HG03442 (cell line): ENCODE results near the gene VPS35.
A peak's percentile ranks its signal among the peaks of the same experiment; 100 is the strongest.

Experiments
- ATAC-seq: cut with Tn5 transposase; IDR thresholded peaks from one replicate; pipeline ENCODE4 v1.9.1; 2021; ENCODE audit warnings: mild to moderate bottlenecking, moderate library complexity; ENCODE audit not compliant: unreplicated experiment

Gene VPS35

DNA sequence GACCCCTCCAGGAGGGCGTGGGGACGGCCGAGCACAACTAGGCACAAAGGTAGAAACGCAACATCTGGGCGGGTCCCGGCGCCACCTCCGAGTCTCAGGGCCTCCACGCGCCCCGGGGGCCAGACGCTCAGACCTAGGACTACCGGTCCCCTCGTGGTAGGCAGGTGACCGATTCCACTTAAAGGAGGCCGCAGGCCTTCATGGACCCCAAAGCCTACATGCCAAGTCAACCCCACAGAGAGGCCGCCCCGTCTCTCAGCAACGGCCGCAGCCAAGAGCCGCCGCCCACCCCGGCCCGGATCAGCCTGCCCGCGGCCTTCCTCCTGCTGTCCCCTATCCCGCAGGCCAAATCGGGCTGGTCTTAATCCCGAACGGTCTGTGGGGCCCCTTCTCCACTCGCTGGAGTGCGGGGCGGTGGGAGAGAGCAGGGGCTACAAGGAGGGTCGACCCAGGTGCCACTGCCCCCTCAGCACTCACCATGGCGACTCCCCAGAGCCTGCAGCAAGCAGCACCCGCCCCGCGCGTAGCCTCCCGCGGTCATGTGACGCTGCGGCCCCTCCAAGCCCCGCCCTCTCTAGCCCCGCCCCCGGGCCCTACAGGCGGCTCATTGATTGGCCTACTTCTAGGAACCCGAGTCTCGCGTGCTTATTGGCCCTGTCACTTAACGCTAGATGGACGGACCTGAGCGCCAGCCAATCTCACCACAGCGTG is at the start of gene VPS35:
Gene VPS35, minus strand, starts transcription at position 525 of the 711 bp plus-strand sequence. Its CDS starts 45 bp downstream, at position 480.
- peak; percentile 80 for ATAC-seq

DNA sequence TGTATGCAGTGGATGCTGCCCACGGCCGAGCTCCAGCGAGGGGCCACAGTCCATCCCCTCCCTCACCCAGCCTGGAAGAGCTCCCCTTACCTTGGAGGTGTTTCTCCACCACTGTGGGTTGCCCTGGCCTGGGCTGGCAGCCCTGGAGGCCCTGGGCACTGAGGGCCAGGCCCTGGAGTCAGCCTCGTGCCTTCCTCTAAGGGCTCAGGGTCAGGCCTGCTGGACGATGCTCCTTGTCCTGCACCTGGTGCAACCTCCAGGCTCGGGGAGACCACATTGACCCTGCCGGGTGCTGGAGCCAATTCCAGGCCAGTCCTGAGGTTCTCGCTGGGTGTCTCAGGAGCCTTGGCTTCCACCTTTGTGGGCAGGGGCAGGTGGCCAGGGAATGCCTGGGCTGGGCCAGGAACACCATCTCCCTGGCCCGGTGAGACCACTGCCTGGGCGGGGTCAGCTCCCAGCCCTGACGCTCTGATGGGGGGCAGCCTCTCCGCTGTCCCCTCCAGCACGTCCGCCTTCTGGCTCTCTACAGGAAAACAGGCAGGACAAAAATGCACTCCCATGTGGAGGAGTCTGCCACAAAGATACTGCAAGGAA is 48.7 kb upstream of the VPS35 start:
- no peak for ATAC-seq

GRCh38 chr16:46736695-46737094 is 47.7 kb upstream of the VPS35 start:
- no peak for ATAC-seq

GRCh38 chr16:46733319-46733830 is 44.4 kb upstream of the VPS35 start:
- no peak for ATAC-seq

- no peak for ATAC-seq
These were observed 43.6 kb upstream of the VPS35 start for GRCh38 chr16:46732561-46732960.

GRCh38 chr16:46731691-46732555 is 42.9 kb upstream of the VPS35 start:
- ATAC-seq: no peak

DNA sequence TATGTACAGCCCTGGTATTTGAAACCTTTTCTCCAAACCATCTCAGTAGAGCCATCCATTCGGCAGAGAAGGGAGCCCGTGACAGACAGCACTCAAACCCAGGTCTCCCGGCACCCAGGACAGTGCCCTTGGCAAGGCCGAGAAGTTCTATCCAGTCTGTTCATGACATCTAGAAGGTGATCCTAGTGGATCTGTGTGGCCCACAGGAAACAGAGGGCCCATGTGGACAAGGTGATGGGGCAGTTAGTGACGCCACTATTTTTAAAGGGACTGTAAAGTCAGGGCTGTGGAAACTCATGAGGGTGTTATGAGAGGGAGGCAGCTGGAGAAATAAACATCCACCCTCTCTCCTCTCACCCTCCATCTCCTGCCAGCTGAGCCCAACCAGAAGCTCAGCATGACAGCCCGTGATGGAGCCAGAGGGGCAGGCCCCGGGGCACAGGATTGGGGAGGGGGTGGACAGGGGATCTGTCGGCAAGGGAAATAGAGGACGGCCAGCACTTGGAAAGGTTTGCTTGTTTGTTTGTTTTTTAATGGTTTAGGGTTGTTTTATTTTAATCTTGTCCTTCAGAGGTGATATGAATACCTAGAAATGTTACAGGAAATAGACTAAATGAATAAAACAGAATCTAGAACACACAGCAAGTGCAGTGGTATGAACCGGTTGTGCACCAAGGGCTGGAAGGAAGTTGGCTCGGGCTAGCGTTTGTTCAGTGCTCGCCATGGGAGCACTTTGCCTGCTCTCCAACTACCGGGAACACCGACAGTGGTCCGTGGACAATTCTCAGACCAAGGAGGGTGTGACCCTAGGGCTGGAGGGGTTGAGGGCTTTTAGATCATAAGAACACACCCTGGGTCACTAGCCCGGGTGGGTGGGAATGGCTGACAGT is 42.1 kb upstream of the VPS35 start:
- ATAC-seq: no peak

- no peak for ATAC-seq
These were observed 41.1 kb upstream of the VPS35 start for GRCh38 chr16:46730126-46730525.

DNA sequence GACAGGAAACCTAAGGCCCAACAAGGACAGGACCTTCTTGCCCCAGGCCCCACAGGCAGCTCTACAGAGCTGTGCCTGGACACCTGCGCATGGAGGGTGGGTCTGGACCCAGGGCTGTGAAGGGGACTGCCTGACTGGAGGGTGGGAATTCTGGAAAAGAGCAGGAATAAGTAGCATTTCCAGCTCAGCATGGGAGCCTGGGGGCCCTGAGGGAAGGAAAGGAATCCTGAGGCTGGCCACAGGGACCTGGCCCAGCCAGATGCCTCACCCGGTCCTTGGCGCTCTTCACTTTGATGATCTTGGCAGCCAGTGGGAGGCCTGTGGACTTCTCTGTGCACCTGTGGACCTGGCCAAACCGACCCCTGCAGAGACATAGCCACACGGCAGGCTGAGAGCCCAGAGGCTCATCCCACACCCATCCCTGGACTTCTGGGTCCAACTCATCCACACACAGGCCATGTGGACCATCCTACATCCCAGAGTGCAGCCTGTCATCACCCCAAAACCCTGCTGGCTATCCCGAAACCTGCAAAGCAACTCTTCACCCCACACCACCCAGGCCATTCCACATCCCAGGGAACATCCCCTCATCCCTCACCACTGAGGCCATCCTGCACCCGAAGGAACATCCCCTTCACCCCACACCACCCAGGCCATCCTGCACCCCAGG is 40.5 kb upstream of the VPS35 start:
- ATAC-seq: no peak

GRCh38 chr16:46728806-46729205 is 39.8 kb upstream of the VPS35 start:
- ATAC-seq: no peak

- no peak for ATAC-seq
These were observed 38.7 kb upstream of the VPS35 start for GRCh38 chr16:46727630-46728029.

DNA sequence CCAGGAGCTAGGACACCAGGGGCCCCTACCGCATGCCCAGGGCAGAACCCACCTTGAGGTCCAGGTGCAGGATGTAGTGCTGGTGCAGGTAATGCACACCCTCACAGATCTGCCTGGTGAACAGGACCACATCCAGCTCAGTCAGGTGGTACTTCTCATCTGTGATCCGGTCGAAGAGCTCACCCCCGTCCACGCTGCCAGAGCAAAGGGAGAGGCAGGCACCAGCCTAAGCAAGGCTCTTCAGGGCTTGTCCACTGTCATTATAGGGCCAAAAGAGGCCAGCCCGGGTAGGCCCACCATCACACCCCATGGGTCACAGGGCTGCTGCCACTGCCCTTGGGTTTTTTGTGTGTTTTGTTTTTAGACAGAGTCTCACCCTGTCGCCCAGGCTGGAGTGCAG is 38.2 kb upstream of the VPS35 start:
- no peak for ATAC-seq

DNA sequence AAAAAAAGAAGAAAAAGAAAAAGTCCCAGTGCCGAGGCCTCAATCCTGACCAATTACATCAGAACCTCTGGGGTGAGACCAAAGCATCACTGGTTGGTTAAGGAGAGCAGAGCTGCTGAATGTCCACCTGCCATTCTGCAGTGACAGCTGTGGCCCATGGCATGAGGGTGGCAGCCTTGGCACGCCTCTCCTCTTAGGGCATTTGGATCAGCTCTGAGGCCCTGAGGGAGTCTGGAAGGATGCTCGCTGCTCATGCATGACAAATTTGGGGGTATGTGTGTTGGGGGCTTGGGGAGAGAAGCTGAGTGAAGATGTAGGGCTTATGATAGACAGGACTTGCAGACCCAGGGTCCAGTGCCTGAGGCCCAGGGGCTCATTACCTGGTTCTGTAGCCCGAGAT is 32.9 kb upstream of the VPS35 start:
- no peak for ATAC-seq

DNA sequence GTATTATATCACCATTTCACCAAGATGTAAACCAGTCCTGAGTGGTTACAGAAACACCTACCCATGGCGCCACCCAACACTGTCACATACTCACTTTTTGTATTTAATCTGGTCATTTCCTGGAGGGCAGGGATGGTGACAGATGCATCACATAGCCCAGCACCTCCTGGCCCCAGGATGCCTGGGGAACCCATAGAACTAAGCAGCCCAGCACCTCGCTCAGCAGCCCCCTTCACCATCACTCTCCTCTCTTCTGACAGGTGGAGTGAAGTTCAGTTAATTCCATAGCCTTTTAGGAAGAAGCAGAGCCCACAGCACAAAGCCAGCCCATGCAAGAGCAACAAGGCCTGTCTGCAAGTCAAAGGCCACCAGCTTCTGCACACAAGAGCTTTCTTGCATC is 31.6 kb upstream of the VPS35 start:
- ATAC-seq: no peak

DNA sequence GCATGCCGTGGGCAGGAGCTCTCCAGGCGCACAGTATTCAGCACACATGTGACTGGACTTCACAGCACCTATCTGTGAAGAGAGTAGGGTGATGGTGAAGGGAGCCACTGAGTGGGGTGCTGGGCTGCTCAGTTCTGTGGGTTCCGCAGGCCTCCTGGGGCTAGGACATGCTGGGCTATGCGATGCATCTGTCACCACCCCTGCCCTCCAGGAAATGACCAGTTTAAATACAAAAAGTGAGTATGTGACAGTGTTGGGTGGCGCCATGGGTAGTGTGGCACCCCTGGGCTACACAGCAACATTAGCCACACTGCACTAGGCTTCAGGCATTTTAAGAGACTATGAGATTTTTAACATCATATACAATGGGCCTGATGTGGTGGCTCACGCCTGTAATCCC is 30.6 kb upstream of the VPS35 start:
- no peak for ATAC-seq

DNA sequence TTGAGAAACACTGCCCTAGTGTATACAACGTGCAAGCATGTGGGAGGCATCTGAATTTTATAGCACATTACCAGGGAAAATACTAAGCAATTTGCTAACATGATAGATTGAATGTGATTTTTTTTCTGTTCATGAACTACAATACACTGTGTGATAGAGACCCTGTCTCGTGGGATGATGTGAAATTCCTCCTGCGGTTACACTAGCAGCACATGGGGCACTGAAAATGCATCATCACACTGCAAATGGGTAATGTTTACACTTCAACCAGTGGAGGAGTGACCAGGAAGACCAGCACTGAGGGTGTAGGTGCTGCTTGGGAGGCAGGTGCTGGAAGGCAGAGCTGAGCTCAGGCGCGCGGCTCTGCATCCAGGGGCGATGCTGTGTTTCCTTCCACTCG is 29.2 kb upstream of the VPS35 start:
- ATAC-seq: no peak

- ATAC-seq: no peak
These were observed 28.7 kb upstream of the VPS35 start for GRCh38 chr16:46717692-46718091.

DNA sequence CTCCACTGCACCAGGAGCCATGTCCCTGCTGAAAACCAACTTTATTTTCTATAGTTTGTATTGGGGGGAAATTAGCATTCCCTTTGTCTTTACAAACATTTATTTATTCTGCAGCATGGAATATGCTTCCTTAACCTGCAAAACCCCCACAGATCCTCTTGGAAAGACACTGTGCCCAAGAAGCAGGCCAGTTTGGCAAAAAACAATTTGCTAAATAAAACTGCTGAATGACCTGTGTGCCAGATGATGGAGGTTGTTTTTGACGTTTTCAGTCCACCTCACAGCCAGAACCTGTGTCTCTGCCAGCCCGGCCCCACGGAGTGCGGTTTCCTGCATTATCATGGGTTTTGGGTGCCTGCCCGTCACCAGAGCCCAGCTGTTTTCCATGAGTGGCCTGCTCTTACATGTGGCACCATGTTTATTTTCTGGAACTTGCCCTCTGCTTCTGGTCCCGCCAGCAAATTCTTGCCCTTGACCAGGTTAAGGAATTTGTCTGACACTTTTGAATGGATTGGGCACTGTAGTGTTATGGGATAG is 26.9 kb upstream of the VPS35 start:
- no peak for ATAC-seq

GRCh38 chr16:46714797-46715591 is 26.0 kb upstream of the VPS35 start:
- ATAC-seq: no peak
